Activated naive CD8-positive, alpha-beta T cell (primary cell): ENCODE data around the gene MEG3.

ENCODE experiments used
- H3K27ac Mint-ChIP-seq: one replicate; pipeline ENCODE4 v1.8.0; 2021; ENCODE audit warnings: mixed read lengths
- H3K27me3 Mint-ChIP-seq: one replicate; pipeline ENCODE4 v1.8.0; 2021; ENCODE audit warnings: mixed read lengths
- H3K36me3 Mint-ChIP-seq: one replicate; pipeline ENCODE4 v1.8.0; 2021; ENCODE audit warnings: mixed read lengths
- H3K4me1 Mint-ChIP-seq: one replicate; pipeline ENCODE4 v1.8.0; 2021; ENCODE audit warnings: low read depth, mixed read lengths
- H3K4me3 Mint-ChIP-seq: one replicate; pipeline ENCODE4 v1.8.0; 2021; ENCODE audit warnings: mild to moderate bottlenecking, mixed read lengths
- H3K9me3 Mint-ChIP-seq: one replicate; pipeline ENCODE4 v1.8.0; 2021; ENCODE audit warnings: low read depth, mixed read lengths

The MEG3 gene

GRCh38 chr14:100825713-100826331, at the start of gene MEG3:
Gene MEG3 (plus strand): TSS chr14:100826118.
- Mint-ChIP-seq H3K36me3 (no peaks in the 10 kb centered on the region), H3K27me3 (peaks cover 16% of the 10 kb centered on the region), H3K4me3 (peak within 1 kb of the TSS; percentile 62), H3K9me3 (no peaks in the 10 kb centered on the region), H3K4me1 (peaks cover 12% of the 10 kb centered on the region), H3K27ac (no peak within 1 kb of the TSS)

GRCh38 chr14:100776681-100777365, 49.1 kb upstream of the MEG3 start:
- H3K36me3 Mint-ChIP-seq, result no peaks in the 10 kb centered on the region
- H3K9me3 Mint-ChIP-seq, result no peaks in the 10 kb centered on the region
- no peak overlapping the region for H3K27ac Mint-ChIP-seq
- no peaks in the 10 kb centered on the region for H3K4me1 Mint-ChIP-seq
- no peak overlapping the region for H3K4me3 Mint-ChIP-seq
- H3K27me3 Mint-ChIP-seq, result no peaks in the 10 kb centered on the region

- Mint-ChIP-seq H3K4me3 (no peak overlapping the region), H3K9me3 (no peaks in the 10 kb centered on the region), H3K27ac (no peak overlapping the region), H3K4me1 (no peaks in the 10 kb centered on the region), H3K27me3 (no peaks in the 10 kb centered on the region), H3K36me3 (no peaks in the 10 kb centered on the region)
Measured at GRCh38 chr14:100777366-100777817, 48.5 kb upstream of the MEG3 start.

- Mint-ChIP-seq H3K27ac (no peak overlapping the region), H3K9me3 (no peaks in the 10 kb centered on the region), H3K27me3 (no peaks in the 10 kb centered on the region), H3K36me3 (no peaks in the 10 kb centered on the region), H3K4me3 (no peak overlapping the region), H3K4me1 (no peaks in the 10 kb centered on the region)
Measured at GRCh38 chr14:100777818-100778525, 47.9 kb upstream of the MEG3 start.

GRCh38 chr14:100778526-100778882, 47.4 kb upstream of the MEG3 start:
- H3K27ac Mint-ChIP-seq, result no peak overlapping the region
- H3K4me3 Mint-ChIP-seq, result no peak overlapping the region
- no peaks in the 10 kb centered on the region for H3K9me3 Mint-ChIP-seq
- no peaks in the 10 kb centered on the region for H3K36me3 Mint-ChIP-seq
- no peaks in the 10 kb centered on the region for H3K4me1 Mint-ChIP-seq
- no peaks in the 10 kb centered on the region for H3K27me3 Mint-ChIP-seq

GRCh38 chr14:100778951-100779690, 46.8 kb upstream of the MEG3 start:
- no peaks in the 10 kb centered on the region for H3K36me3 Mint-ChIP-seq
- H3K9me3 Mint-ChIP-seq, result no peaks in the 10 kb centered on the region
- H3K27ac Mint-ChIP-seq, result no peak overlapping the region
- no peaks in the 10 kb centered on the region for H3K4me1 Mint-ChIP-seq
- H3K4me3 Mint-ChIP-seq, result no peak overlapping the region
- no peaks in the 10 kb centered on the region for H3K27me3 Mint-ChIP-seq

- Mint-ChIP-seq H3K4me1 (no peaks in the 10 kb centered on the region), H3K27ac (no peak overlapping the region), H3K4me3 (no peak overlapping the region), H3K36me3 (no peaks in the 10 kb centered on the region), H3K9me3 (no peaks in the 10 kb centered on the region), H3K27me3 (no peaks in the 10 kb centered on the region)
Measured at GRCh38 chr14:100779691-100780080, 46.2 kb upstream of the MEG3 start.

GRCh38 chr14:100780246-100780645, 45.7 kb upstream of the MEG3 start:
- H3K4me3 Mint-ChIP-seq, result no peak overlapping the region
- no peaks in the 10 kb centered on the region for H3K27me3 Mint-ChIP-seq
- H3K4me1 Mint-ChIP-seq, result no peaks in the 10 kb centered on the region
- no peaks in the 10 kb centered on the region for H3K36me3 Mint-ChIP-seq
- no peaks in the 10 kb centered on the region for H3K9me3 Mint-ChIP-seq
- H3K27ac Mint-ChIP-seq, result no peak overlapping the region

- H3K4me1 Mint-ChIP-seq, result no peaks in the 10 kb centered on the region
Measured at GRCh38 chr14:100780646-100781355, 45.1 kb upstream of the MEG3 start.

GRCh38 chr14:100781952-100782351, 44.0 kb upstream of the MEG3 start:
- no peak overlapping the region for H3K27ac Mint-ChIP-seq
- no peaks in the 10 kb centered on the region for H3K4me1 Mint-ChIP-seq
- no peaks in the 10 kb centered on the region for H3K36me3 Mint-ChIP-seq
- no peak overlapping the region for H3K4me3 Mint-ChIP-seq
- H3K9me3 Mint-ChIP-seq, result no peaks in the 10 kb centered on the region
- H3K27me3 Mint-ChIP-seq, result no peaks in the 10 kb centered on the region

More at GRCh38 chr14:100780646-100781355, 45.1 kb upstream of the MEG3 start:
- Mint-ChIP-seq H3K9me3 (no peaks in the 10 kb centered on the region), H3K36me3 (no peaks in the 10 kb centered on the region), H3K27me3 (no peaks in the 10 kb centered on the region), H3K4me3 (no peak overlapping the region), H3K27ac (no peak overlapping the region)

- Mint-ChIP-seq H3K9me3 (no peaks in the 10 kb centered on the region), H3K36me3 (no peaks in the 10 kb centered on the region), H3K27me3 (no peaks in the 10 kb centered on the region), H3K4me3 (no peak overlapping the region), H3K4me1 (no peaks in the 10 kb centered on the region), H3K27ac (no peak overlapping the region)
Measured at GRCh38 chr14:100782516-100783320, 43.2 kb upstream of the MEG3 start.

GRCh38 chr14:100783630-100784370, 42.1 kb upstream of the MEG3 start:
- Mint-ChIP-seq H3K27me3 (no peaks in the 10 kb centered on the region), H3K9me3 (no peaks in the 10 kb centered on the region), H3K4me3 (no peak overlapping the region), H3K4me1 (no peaks in the 10 kb centered on the region), H3K36me3 (no peaks in the 10 kb centered on the region), H3K27ac (no peak overlapping the region)

GRCh38 chr14:100784523-100785337, 41.2 kb upstream of the MEG3 start:
- Mint-ChIP-seq H3K27me3 (no peaks in the 10 kb centered on the region), H3K9me3 (no peaks in the 10 kb centered on the region), H3K27ac (no peak overlapping the region), H3K4me1 (no peaks in the 10 kb centered on the region), H3K4me3 (no peak overlapping the region), H3K36me3 (no peaks in the 10 kb centered on the region)
